ENCODE data around the gene CDK4.
"Not testable (repeated sequence)": the region's sequence is repeated elsewhere in the genome, so short reads cannot be mapped to it uniquely, and the experiment has no call there.

Gene CDK4

GRCh38 chr12:57751788-57752667, at the start of gene CDK4:
Gene CDK4, minus strand, starts transcription at chr12:57752310. Its CDS starts 593 bp downstream, at chr12:57751717.
- peak; percentile 99 for DNase-seq

GRCh38 chr12:57800965-57801364, 48.9 kb upstream of the CDK4 start:
- no peak for DNase-seq

- DNase-seq: no peak
Measured at GRCh38 chr12:57797933-57798332, 45.8 kb upstream of the CDK4 start.

- DNase-seq: no peak
Measured at GRCh38 chr12:57796996-57797395, 44.9 kb upstream of the CDK4 start.

GRCh38 chr12:57795354-57795753, 43.2 kb upstream of the CDK4 start:
- DNase-seq: no peak

- no peak for DNase-seq
Measured at GRCh38 chr12:57793920-57794319, 41.8 kb upstream of the CDK4 start.

- no peak for DNase-seq
Measured at GRCh38 chr12:57783861-57784260, 31.8 kb upstream of the CDK4 start.

- no peak for DNase-seq
Measured at GRCh38 chr12:57783466-57783801, 31.3 kb upstream of the CDK4 start.

GRCh38 chr12:57782608-57783465, 30.7 kb upstream of the CDK4 start, which contains the start of gene TSFM:
Gene TSFM, plus strand, starts transcription at chr12:57782787. Its CDS starts 15 bp downstream, at chr12:57782802.
- DNase-seq: peak; percentile 90

GRCh38 chr12:57782243-57782607, 30.1 kb upstream of the CDK4 start:
- no peak for DNase-seq

- DNase-seq: no peak
Measured at GRCh38 chr12:57781801-57782200, 29.7 kb upstream of the CDK4 start.

GRCh38 chr12:57781244-57781643, 29.1 kb upstream of the CDK4 start:
- DNase-seq: no peak

- DNase-seq: no peak
Measured at GRCh38 chr12:57780284-57780897, 28.3 kb upstream of the CDK4 start.

GRCh38 chr12:57779736-57780135, 27.6 kb upstream of the CDK4 start:
- no peak for DNase-seq

GRCh38 chr12:57777911-57778310, 25.8 kb upstream of the CDK4 start:
- no peak for DNase-seq

GRCh38 chr12:57777367-57777766, 25.3 kb upstream of the CDK4 start:
- no peak for DNase-seq

GRCh38 chr12:57776247-57776587, 24.1 kb upstream of the CDK4 start:
- DNase-seq: no peak

- no peak for DNase-seq
Measured at GRCh38 chr12:57775563-57776246, 23.6 kb upstream of the CDK4 start.

- DNase-seq: no peak
Measured at GRCh38 chr12:57775044-57775443, 22.9 kb upstream of the CDK4 start.

- not testable (repeated sequence) for DNase-seq
Measured at GRCh38 chr12:57774634-57775033, 22.5 kb upstream of the CDK4 start.

GRCh38 chr12:57772429-57773322, 20.6 kb upstream of the CDK4 start, which contains the start of gene EEF1AKMT3:
Gene EEF1AKMT3, plus strand, starts transcription at chr12:57772614. Its CDS starts 111 bp downstream, at chr12:57772725.
- DNase-seq: peak; percentile 70

All from NCI-H2171 treated with DMSO at 0.1 percent for 48 hours (cell line).